C4-2B (cell line): ENCODE results near the gene MBNL1.

ENCODE experiments used
- H3K27ac ChIP-seq: fragments of 450-650 bp; 2 replicates; pipeline ENCODE4 v1.5.1; 2017
- CTCF ChIP-seq: fragments of 450-650 bp; conservative IDR thresholded peaks from 2 replicates; pipeline ENCODE4 v1.5.1; 2017; ENCODE audit warnings: mild to moderate bottlenecking
- ZFX ChIP-seq: fragments of 450-650 bp; IDR thresholded peaks from 2 replicates; pipeline ENCODE4 v1.6.1; 2017

The MBNL1 gene

GRCh38 chr3:152298393-152299248 is 29.9 kb downstream of the MBNL1 start:
- no peak for TF ChIP-seq CTCF
- H3K27ac ChIP-seq = peak overlapping the region; percentile 80; the same call in 1 of the 2 replicates

GRCh38 chr3:152299249-152299976 is 30.7 kb downstream of the MBNL1 start:
- no peak for TF ChIP-seq CTCF
- TF ChIP-seq ZFX = no peak

GRCh38 chr3:152300029-152300731 is 31.5 kb downstream of the MBNL1 start:
- H3K27ac ChIP-seq = no peak overlapping the region
- TF ChIP-seq CTCF (no peak), ZFX (no peak)

More at GRCh38 chr3:152299249-152299976, 30.7 kb downstream of the MBNL1 start:
- H3K27ac ChIP-seq = peak overlapping the region; percentile 80; the same call in 1 of the 2 replicates

GRCh38 chr3:152301745-152302181 is 33.0 kb downstream of the MBNL1 start:
- no peak overlapping the region for H3K27ac ChIP-seq
- TF ChIP-seq CTCF (no peak), ZFX (no peak)

GRCh38 chr3:152302521-152303021 is 33.8 kb downstream of the MBNL1 start:
- no peak for TF ChIP-seq ZFX
- no peak for TF ChIP-seq CTCF
- no peak overlapping the region for H3K27ac ChIP-seq

- H3K27ac ChIP-seq = no peak overlapping the region
- no peak for TF ChIP-seq ZFX
- no peak for TF ChIP-seq CTCF
Observed at GRCh38 chr3:152304160-152304559, 35.4 kb downstream of the MBNL1 start.
